ENCODE measurements around the gene NSMCE1.
"Not testable (repeated sequence)": the region's sequence is repeated elsewhere in the genome, so short reads cannot be mapped to it uniquely, and the experiment has no call there.

The NSMCE1 gene

GRCh38 chr16:27220120-27220519, 48.5 kb downstream of the NSMCE1 start:
- Mint-ChIP-seq H3K27me3 (no peaks in the 10 kb centered on the region), H3K27ac (no peak overlapping the region), H3K9me3 (no peaks in the 10 kb centered on the region), H3K36me3 (ENCODE audit: low read depth) (peaks cover 7% of the 10 kb centered on the region), H3K4me3 (no peak overlapping the region), H3K4me1 (peaks cover 2% of the 10 kb centered on the region)
- no peak for DNase-seq
- ATAC-seq: no peak

DNA sequence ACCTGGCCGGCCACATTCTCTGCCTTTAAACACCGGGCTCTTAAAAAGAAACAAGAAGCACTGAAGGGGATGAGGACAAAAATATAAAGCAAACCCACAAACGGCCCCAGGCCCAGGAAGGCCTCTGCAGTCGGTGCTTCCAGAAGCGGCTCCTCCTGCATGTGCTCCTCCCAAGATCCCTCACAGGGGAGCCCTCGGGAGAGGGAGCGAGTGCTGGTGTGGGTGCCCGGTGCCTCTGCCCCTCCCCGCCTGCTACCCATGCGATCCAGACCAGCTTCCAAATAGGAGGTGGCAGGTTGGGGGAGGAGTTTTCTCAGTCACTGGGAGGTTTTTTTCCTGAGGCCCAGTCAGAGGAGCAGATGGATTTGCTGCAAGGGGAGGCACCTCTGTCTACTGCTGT, 49.4 kb downstream of the NSMCE1 start:
- H3K4me1 Mint-ChIP-seq: peaks cover 2% of the 10 kb centered on the region

GRCh38 chr16:27218756-27219155, 49.8 kb downstream of the NSMCE1 start:
- Mint-ChIP-seq H3K9me3 (no peaks in the 10 kb centered on the region), H3K27me3 (no peaks in the 10 kb centered on the region), H3K36me3 (ENCODE audit: low read depth) (peaks cover 10% of the 10 kb centered on the region), H3K27ac (no peak overlapping the region), H3K4me1 (no peaks in the 10 kb centered on the region), H3K4me3 (no peak overlapping the region)
- ATAC-seq (no peak), DNase-seq (no peak)

More for the DNA sequence above, 49.4 kb downstream of the NSMCE1 start:
- Mint-ChIP-seq H3K9me3 (no peaks in the 10 kb centered on the region), H3K36me3 (ENCODE audit: low read depth) (peaks cover 10% of the 10 kb centered on the region), H3K4me3 (no peak overlapping the region), H3K27ac (no peak overlapping the region), H3K27me3 (no peaks in the 10 kb centered on the region)
- ATAC-seq: no peak
- no peak for DNase-seq

- no peaks in the 10 kb centered on the region for H3K27me3 Mint-ChIP-seq
- H3K9me3 Mint-ChIP-seq: no peaks in the 10 kb centered on the region
- ATAC-seq: no peak
- no peak for DNase-seq
- no peak overlapping the region for H3K4me3 Mint-ChIP-seq
- peaks cover 10% of the 10 kb centered on the region for H3K36me3 Mint-ChIP-seq (ENCODE audit: low read depth)
- H3K4me1 Mint-ChIP-seq: no peaks in the 10 kb centered on the region
- H3K27ac Mint-ChIP-seq: no peak overlapping the region
These were observed 51.3 kb downstream of the NSMCE1 start for GRCh38 chr16:27217256-27217655.

- peaks cover 4% of the 10 kb centered on the region for H3K4me1 Mint-ChIP-seq
- H3K27ac Mint-ChIP-seq: no peak overlapping the region
- peaks cover 10% of the 10 kb centered on the region for H3K36me3 Mint-ChIP-seq (ENCODE audit: low read depth)
These were observed 52.2 kb downstream of the NSMCE1 start for GRCh38 chr16:27216297-27216885.

GRCh38 chr16:27215660-27216059, 52.9 kb downstream of the NSMCE1 start:
- Mint-ChIP-seq H3K4me1 (peaks cover 10% of the 10 kb centered on the region), H3K27ac (no peak overlapping the region), H3K4me3 (no peak overlapping the region), H3K27me3 (no peaks in the 10 kb centered on the region), H3K36me3 (ENCODE audit: low read depth) (peaks cover 10% of the 10 kb centered on the region), H3K9me3 (no peaks in the 10 kb centered on the region)
- ATAC-seq: no peak
- DNase-seq: no peak

More at GRCh38 chr16:27216297-27216885, 52.2 kb downstream of the NSMCE1 start:
- no peaks in the 10 kb centered on the region for H3K27me3 Mint-ChIP-seq
- ATAC-seq (no peak), DNase-seq (no peak)
- no peaks in the 10 kb centered on the region for H3K9me3 Mint-ChIP-seq
- no peak overlapping the region for H3K4me3 Mint-ChIP-seq

- Mint-ChIP-seq H3K27me3 (no peaks in the 10 kb centered on the region), H3K27ac (no peak overlapping the region), H3K9me3 (no peaks in the 10 kb centered on the region), H3K4me3 (no peak overlapping the region), H3K36me3 (ENCODE audit: low read depth) (peaks cover 10% of the 10 kb centered on the region), H3K4me1 (peaks cover 10% of the 10 kb centered on the region)
- ATAC-seq (no peak), DNase-seq (no peak)
These were observed 54.2 kb downstream of the NSMCE1 start for GRCh38 chr16:27214084-27214961.

DNA sequence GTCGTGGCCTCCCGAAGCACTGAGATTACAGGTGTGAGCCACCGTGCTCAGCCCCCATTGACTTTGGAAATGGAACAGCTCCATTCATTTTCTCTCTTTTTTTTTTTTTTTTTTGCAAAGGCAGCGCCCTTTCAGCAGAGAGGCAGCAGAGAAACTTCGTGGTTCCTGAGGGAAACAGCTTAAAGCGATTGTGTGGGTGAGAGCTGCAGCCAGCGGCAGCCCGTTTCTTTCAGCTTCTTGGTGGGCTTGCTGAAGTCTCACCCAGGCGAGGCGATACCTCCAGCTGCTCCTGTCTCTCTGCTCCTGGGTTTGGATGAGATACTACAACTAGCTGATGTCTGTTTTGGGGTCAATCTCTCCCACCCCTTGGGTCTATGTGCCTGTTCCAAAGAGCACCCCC, 57.5 kb downstream of the NSMCE1 start:
- DNase-seq (no peak), ATAC-seq (no peak)
- Mint-ChIP-seq H3K36me3 (ENCODE audit: low read depth) (peaks cover 10% of the 10 kb centered on the region), H3K4me3 (no peak overlapping the region), H3K4me1 (peaks cover 10% of the 10 kb centered on the region), H3K27ac (no peak overlapping the region), H3K27me3 (no peaks in the 10 kb centered on the region), H3K9me3 (no peaks in the 10 kb centered on the region)

DNA sequence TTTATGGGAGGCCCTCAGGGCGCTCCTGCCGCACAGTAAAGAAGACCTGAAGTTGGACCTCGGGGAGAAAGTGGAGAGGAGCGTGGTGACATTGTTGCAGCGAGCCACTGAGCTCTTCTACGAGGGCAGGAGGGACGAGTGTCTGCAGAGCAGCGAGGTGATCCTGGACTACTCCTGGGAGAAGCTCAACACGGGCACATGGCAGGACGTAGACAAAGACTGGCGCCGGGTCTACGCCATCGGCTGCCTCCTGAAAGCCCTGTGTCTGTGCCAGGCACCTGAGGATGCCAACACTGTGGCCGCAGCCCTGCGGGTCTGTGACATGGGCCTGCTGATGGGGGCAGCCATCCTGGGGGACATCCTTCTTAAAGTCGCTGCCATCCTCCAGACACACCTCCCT, 58.4 kb downstream of the NSMCE1 start:
- DNase-seq: no peak
- Mint-ChIP-seq H3K4me3 (no peak overlapping the region), H3K9me3 (no peaks in the 10 kb centered on the region), H3K4me1 (peaks cover 11% of the 10 kb centered on the region), H3K27me3 (no peaks in the 10 kb centered on the region), H3K36me3 (ENCODE audit: low read depth) (peaks cover 7% of the 10 kb centered on the region), H3K27ac (no peak overlapping the region)
- no peak for ATAC-seq

DNA sequence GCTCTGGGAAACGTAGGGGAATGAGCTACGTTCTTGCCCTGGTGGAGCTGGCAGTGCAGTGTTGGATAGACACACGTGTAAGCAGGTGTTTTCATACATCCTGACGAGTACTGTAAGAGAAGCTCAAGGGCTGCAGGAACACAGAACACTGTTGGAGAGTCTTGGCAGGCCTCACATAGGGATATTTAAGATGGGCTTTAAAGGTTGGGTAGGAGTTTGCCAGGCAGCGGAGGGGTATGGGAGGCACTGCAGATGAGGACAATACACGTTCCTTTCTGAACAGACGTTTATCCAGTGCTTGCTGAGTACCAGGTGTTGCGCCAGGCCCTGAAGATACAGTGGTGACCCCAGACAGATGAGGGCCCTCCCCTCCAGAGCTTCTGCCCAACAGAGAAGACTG, 59.0 kb downstream of the NSMCE1 start:
- ATAC-seq: no peak
- Mint-ChIP-seq H3K4me1 (peaks cover 14% of the 10 kb centered on the region), H3K9me3 (no peaks in the 10 kb centered on the region), H3K4me3 (no peak overlapping the region), H3K36me3 (ENCODE audit: low read depth) (peaks cover 3% of the 10 kb centered on the region), H3K27ac (no peak overlapping the region), H3K27me3 (no peaks in the 10 kb centered on the region)
- DNase-seq: no peak

- Mint-ChIP-seq H3K36me3 (ENCODE audit: low read depth) (peaks cover under 1% of the 10 kb centered on the region), H3K27me3 (peaks cover under 1% of the 10 kb centered on the region), H3K9me3 (no peaks in the 10 kb centered on the region), H3K4me1 (peaks cover 20% of the 10 kb centered on the region), H3K27ac (no peak overlapping the region), H3K4me3 (no peak overlapping the region)
- DNase-seq (no peak), ATAC-seq (no peak)
These were observed 59.8 kb downstream of the NSMCE1 start for GRCh38 chr16:27208796-27209195.

DNA sequence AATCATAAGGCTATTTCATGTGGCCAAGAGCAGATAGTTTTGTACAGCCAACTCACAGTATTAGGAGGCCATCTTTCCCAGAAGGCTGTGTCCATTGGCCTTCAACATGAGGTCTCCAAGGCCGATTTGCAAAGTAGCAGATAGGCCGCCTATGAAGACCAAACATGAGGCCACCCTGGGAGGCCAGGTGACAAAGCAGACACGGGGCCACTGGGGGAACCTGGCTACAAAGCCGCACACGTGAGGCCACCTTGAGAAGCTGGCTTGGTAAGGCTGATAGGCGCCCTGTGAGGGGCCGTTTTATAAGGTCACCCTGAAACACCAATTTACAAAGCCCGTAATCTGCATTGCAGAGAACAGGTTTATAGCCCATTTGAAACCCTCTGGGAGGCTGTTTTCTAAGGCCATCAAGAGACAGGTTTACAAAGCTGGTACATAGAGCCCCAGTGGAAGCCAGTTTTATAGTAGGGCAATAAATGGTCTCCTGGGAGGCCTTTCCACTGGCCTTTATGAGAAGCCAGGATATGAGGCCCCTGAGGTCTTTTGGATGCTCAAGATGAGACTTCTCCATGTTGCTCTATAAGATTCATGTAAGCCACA, 60.4 kb downstream of the NSMCE1 start:
- H3K27ac Mint-ChIP-seq: no peak overlapping the region
- peaks cover 3% of the 10 kb centered on the region for H3K27me3 Mint-ChIP-seq
- H3K36me3 Mint-ChIP-seq (ENCODE audit: low read depth): no peaks in the 10 kb centered on the region
- ATAC-seq: no peak
- no peak overlapping the region for H3K4me3 Mint-ChIP-seq
- no peak for DNase-seq
- H3K9me3 Mint-ChIP-seq: no peaks in the 10 kb centered on the region
- peaks cover 25% of the 10 kb centered on the region for H3K4me1 Mint-ChIP-seq

GRCh38 chr16:27207121-27207520, 61.5 kb downstream of the NSMCE1 start:
- not testable (repeated sequence) for H3K36me3 Mint-ChIP-seq (ENCODE audit: low read depth); DNase-seq; H3K27me3 Mint-ChIP-seq; H3K4me3 Mint-ChIP-seq; H3K9me3 Mint-ChIP-seq; H3K27ac Mint-ChIP-seq; ATAC-seq
- peaks cover 33% of the 10 kb centered on the region for H3K4me1 Mint-ChIP-seq

- no peak overlapping the region for H3K27ac Mint-ChIP-seq
- no peak overlapping the region for H3K4me3 Mint-ChIP-seq
- H3K27me3 Mint-ChIP-seq: peaks cover 3% of the 10 kb centered on the region
- ATAC-seq (no peak), DNase-seq (no peak)
- H3K9me3 Mint-ChIP-seq: no peaks in the 10 kb centered on the region
- no peaks in the 10 kb centered on the region for H3K36me3 Mint-ChIP-seq (ENCODE audit: low read depth)
- peaks cover 34% of the 10 kb centered on the region for H3K4me1 Mint-ChIP-seq
These were observed 63.0 kb downstream of the NSMCE1 start for GRCh38 chr16:27205423-27206065.
